Esophagus (tissue), 2 donors: ENCODE data around the gene TEP1. TPM values are rescaled to one million over a fixed set of nuclear protein-coding genes. Genes with fewer than 3 reads are reported as not detected.

Experiments
- H3K27ac ChIP-seq, 2 donors: one replicate each; pipeline ENCODE4 v1.5.1; 2013; ENCODE audit warnings: low read depth in 2 of 2, mild to moderate bottlenecking in 2 of 2, inconsistent platforms in 1 of 2, low read length in 1 of 2, moderate library complexity in 1 of 2
- H3K27me3 ChIP-seq, 2 donors: one replicate each; pipeline ENCODE4 v1.6.1; 2013; ENCODE audit warnings: low read length in 2 of 2, control low read depth in 1 of 2, mild to moderate bottlenecking in 1 of 2; ENCODE audit not compliant: insufficient read depth in 2 of 2, control insufficient read depth in 1 of 2
- H3K36me3 ChIP-seq, 2 donors: one replicate each; pipeline ENCODE4 v1.6.1; 2013; ENCODE audit warnings: low read length in 1 of 2; ENCODE audit not compliant: control insufficient read depth in 2 of 2, insufficient read depth in 2 of 2
- H3K4me1 ChIP-seq, 2 donors: one replicate each; pipeline ENCODE4 v1.6.1; 2013; ENCODE audit warnings: low read length in 1 of 2; ENCODE audit not compliant: control insufficient read depth in 2 of 2, insufficient read depth in 2 of 2
- H3K4me3 ChIP-seq, 2 donors: one replicate each; pipeline ENCODE4 v1.5.1; 2013; ENCODE audit warnings: low read length in 2 of 2, mild to moderate bottlenecking in 2 of 2, low read depth in 1 of 2, moderate library complexity in 1 of 2
- H3K9me3 ChIP-seq, 2 donors: one replicate each; pipeline ENCODE4 v1.6.1; 2013; ENCODE audit warnings: mild to moderate bottlenecking in 2 of 2, low read depth in 1 of 2, low read length in 1 of 2, moderate library complexity in 1 of 2; ENCODE audit not compliant: control insufficient read depth in 2 of 2, insufficient read depth in 1 of 2
- WGBS, 2 donors: extraction: QIAGEN DNeasy Blood & Tissue Kit; methylation state at CpG; one replicate each; pipeline ENCODE4 v1.1.7; 2013; 5-methylcytosine and 5-hydroxymethylcytosine counted together
- polyA plus RNA-seq, 2 donors: library from polyadenylated mRNA; stranded (reverse); fragments of 200-250 nt; gene quantifications; one replicate each; pipeline ENCODE4 v1.2.3, GENCODE V29; 2013
- donor health status: healthy with polysubstance abuse.
- donor health status: Bipolar disorder and iron deficiency.

TEP1 gene
- polyA plus RNA-seq = 10 to 100 TPM in 1 of 2 donors, 1 to 10 TPM in 1; 7.9 to 14.6 TPM

- H3K4me1 ChIP-seq = no peaks in the 10 kb centered on the region
- H3K4me3 ChIP-seq = peak within 1 kb of the TSS; percentile 80 to 95
- H3K36me3 ChIP-seq = peaks cover 1 to 2% of the 10 kb centered on the region in 2 donors
- 0% methylated on average over 43 of the region's 43 CpGs for WGBS, 2 donors
- no peaks in the 10 kb centered on the region for H3K27me3 ChIP-seq
- H3K9me3 ChIP-seq = no peaks in the 10 kb centered on the region
- peak within 1 kb of the TSS; percentile 96 to 99 for H3K27ac ChIP-seq
Observed at GRCh38 chr14:20412876-20413743, at the start of gene TEP1. Gene TEP1 (minus strand): TSS chr14:20413501. CDS start chr14:20408439, 5,062 bp downstream.

- Histone ChIP-seq H3K4me1 (peaks cover 0 to 2% of the 10 kb centered on the region in 2 donors), H3K9me3 (no peaks in the 10 kb centered on the region), H3K27me3 (no peaks in the 10 kb centered on the region), H3K36me3 (peaks cover 15 to 21% of the 10 kb centered on the region in 2 donors), H3K27ac (peak within 1 kb of the TSS; percentile 98 to 99), H3K4me3 (peak within 1 kb of the TSS; percentile 78 to 97)
- WGBS, 2 donors = 0 to 1% methylated on average over 61 to 67 of the region's 67 CpGs
Observed at GRCh38 chr14:20461225-20462141, 48.2 kb upstream of the TEP1 start, which contains the start of gene PIP4P1. Gene PIP4P1 (minus strand): TSS chr14:20461434. CDS start chr14:20461325, 109 bp downstream.

- no peaks in the 10 kb centered on the region for H3K27me3 ChIP-seq
- H3K9me3 ChIP-seq = no peaks in the 10 kb centered on the region
- 4 to 6% methylated on average over 31 to 32 of the region's 32 CpGs for WGBS, 2 donors
- H3K36me3 ChIP-seq = peaks cover 15 to 21% of the 10 kb centered on the region in 2 donors
- H3K27ac ChIP-seq = peak overlapping the region; percentile 98 to 99
- peak overlapping the region; percentile 78 to 97 for H3K4me3 ChIP-seq
- H3K4me1 ChIP-seq = peaks cover 0 to 2% of the 10 kb centered on the region in 2 donors
Observed at GRCh38 chr14:20460458-20461224, 47.3 kb upstream of the TEP1 start.

- whole genome bisulfite sequencing, 2 donors = 61 to 65% methylated on average over 8 of the region's 8 CpGs
- Histone ChIP-seq H3K9me3 (no peaks in the 10 kb centered on the region), H3K27me3 (no peaks in the 10 kb centered on the region), H3K4me1 (peaks cover 0 to 7% of the 10 kb centered on the region in 2 donors), H3K4me3 (no peak overlapping the region), H3K36me3 (peaks cover 15 to 21% of the 10 kb centered on the region in 2 donors), H3K27ac (no peak overlapping the region)
Observed at GRCh38 chr14:20458031-20458789, 44.9 kb upstream of the TEP1 start.

DNA sequence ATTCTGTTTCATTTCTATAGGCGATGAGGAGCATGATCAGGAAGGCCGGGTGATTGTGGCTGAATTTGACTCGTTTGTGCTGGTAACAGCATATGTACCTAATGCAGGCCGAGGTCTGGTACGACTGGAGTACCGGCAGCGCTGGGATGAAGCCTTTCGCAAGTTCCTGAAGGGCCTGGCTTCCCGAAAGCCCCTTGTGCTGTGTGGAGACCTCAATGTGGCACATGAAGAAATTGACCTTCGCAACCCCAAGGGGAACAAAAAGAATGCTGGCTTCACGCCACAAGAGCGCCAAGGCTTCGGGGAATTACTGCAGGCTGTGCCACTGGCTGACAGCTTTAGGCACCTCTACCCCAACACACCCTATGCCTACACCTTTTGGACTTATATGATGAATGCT is 43.7 kb upstream of the TEP1 start:
- peaks cover 0 to 7% of the 10 kb centered on the region in 2 donors for H3K4me1 ChIP-seq
- whole genome bisulfite sequencing, 2 donors = 76 to 78% methylated on average over 13 of the region's 13 CpGs
- H3K4me3 ChIP-seq = no peak overlapping the region
- H3K27me3 ChIP-seq = no peaks in the 10 kb centered on the region
- H3K36me3 ChIP-seq = peaks cover 18 to 24% of the 10 kb centered on the region in 2 donors
- H3K27ac ChIP-seq = no peak overlapping the region
- no peaks in the 10 kb centered on the region for H3K9me3 ChIP-seq

GRCh38 chr14:20455355-20456300 is 42.3 kb upstream of the TEP1 start:
- H3K36me3 ChIP-seq = peaks cover 21 to 27% of the 10 kb centered on the region in 2 donors
- H3K9me3 ChIP-seq = no peaks in the 10 kb centered on the region
- H3K27ac ChIP-seq = peak overlapping the region; percentile 96 to 99
- H3K27me3 ChIP-seq = no peaks in the 10 kb centered on the region
- H3K4me3 ChIP-seq = peak overlapping the region; percentile 93 to 95
- WGBS, 2 donors = 1% methylated on average over 39 of the region's 39 CpGs
- H3K4me1 ChIP-seq = peaks cover 0 to 7% of the 10 kb centered on the region in 2 donors

- Histone ChIP-seq H3K4me3 (peak within 1 kb of the TSS; percentile 93 to 95), H3K36me3 (peaks cover 26 to 27% of the 10 kb centered on the region in 2 donors), H3K27ac (peak within 1 kb of the TSS; percentile 96 to 99), H3K9me3 (no peaks in the 10 kb centered on the region), H3K27me3 (no peaks in the 10 kb centered on the region), H3K4me1 (peaks cover 0 to 5% of the 10 kb centered on the region in 2 donors)
- WGBS, 2 donors = 0% methylated on average over 56 of the region's 56 CpGs
Observed at GRCh38 chr14:20454516-20455354, 41.4 kb upstream of the TEP1 start, which contains the start of the genes APEX1 and OSGEP. Gene APEX1 (plus strand): TSS chr14:20455226. CDS start chr14:20455646, 420 bp downstream. Gene OSGEP (minus strand): TSS chr14:20454812. CDS start chr14:20454683, 129 bp downstream.
